Activated CD8-positive, alpha-beta memory T cell treated with anti-CD3 and anti-CD28 coated beads for 36 hours (primary cell): ENCODE measurements around the gene TACO1. TPM values are rescaled to one million over a fixed set of nuclear protein-coding genes. Genes with fewer than 3 reads are reported as not detected.

Source experiments
- CTCF ChIA-PET: fragments of 350-600 bp; sonication (Branson Sonifier 250); formaldehyde crosslinking; loops from one replicate; lab custom pipeline; 2021; ENCODE audit warnings: antibody characterized with exemption; lab: Charles Lee
- POLR2A ChIA-PET: fragments of 350-600 bp; sonication (Branson Sonifier 250); formaldehyde crosslinking; loops from one replicate; lab custom pipeline; 2021; ENCODE audit warnings: antibody characterized with exemption; lab: Charles Lee
- total RNA-seq, 2 experiments: library from RNA; stranded (reverse); gene quantifications; one replicate each; pipeline ENCODE4 v1.2.3, GENCODE V29; 2021

TACO1 gene
- total RNA-seq, 2 experiments from 2014 or later = 35.5 to 37.4 TPM

DNA sequence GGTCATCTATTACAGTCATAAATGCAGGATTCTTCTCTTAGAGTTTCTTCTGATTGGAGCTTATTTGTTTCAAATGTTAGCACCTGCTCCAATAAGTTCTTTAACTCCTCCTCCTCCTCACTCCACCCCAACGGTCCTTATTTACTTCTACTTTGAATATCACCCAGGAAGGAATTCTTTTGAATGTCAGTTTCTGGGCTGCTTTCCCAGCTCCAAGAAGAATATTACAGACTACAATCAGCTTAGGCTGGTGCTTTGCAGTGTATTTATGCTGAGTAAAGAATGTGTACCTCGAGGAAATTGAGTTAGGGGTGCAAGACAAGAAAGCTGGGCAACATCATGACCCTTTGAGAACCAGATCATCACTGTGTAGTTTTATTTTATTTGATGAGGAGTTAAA lies 52.4 kb downstream of the TACO1 start:
- POLR2A ChIA-PET = no interaction called here
- CTCF ChIA-PET = no interaction called here

DNA sequence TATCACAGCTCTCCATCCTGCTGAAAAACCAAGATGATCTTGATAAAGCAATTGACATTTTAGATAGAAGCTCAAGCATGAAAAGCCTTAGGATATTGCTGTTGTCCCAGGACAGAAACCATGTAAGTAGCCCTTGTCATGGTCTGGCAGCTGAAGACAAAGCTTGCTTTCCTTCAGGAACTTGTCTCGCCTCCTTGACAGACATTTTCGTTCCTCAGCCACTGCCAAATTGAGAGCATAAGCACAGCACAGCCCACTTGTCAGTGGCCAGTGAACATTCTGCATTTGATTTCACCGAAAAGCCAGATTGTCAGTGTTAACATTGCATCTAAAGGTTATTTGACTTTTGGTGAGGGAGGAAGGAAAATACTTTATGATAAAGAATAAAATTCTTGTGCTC lies 57.1 kb downstream of the TACO1 start:
- ChIA-PET CTCF (no interaction called here), POLR2A (no interaction called here)

Other genes with a start within 250 kb of the TACO1 start
- gene CYB561, start 154.6 kb upstream of the TACO1 start, total RNA-seq = 1 to 10 TPM; 8.6 to 9.9 TPM
- gene ACE, start 123.8 kb upstream of the TACO1 start, total RNA-seq = under 1 TPM; 0.51 to 0.80 TPM
- not detected for gene KCNH6, start 77.5 kb upstream of the TACO1 start, total RNA-seq
- gene DCAF7, start 50.4 kb upstream of the TACO1 start, total RNA-seq = 100 to 1,000 TPM; 100 to 103 TPM
- 10 to 100 TPM; 28.9 to 29.8 TPM for gene MAP3K3, start 21.5 kb downstream of the TACO1 start, total RNA-seq
- 100 to 1,000 TPM; 180 to 188 TPM for gene LIMD2, start 99.2 kb downstream of the TACO1 start, total RNA-seq
- gene STRADA, start 140.9 kb downstream of the TACO1 start, total RNA-seq = 10 to 100 TPM; 47.5 to 48.2 TPM
- gene CCDC47, start 172.7 kb downstream of the TACO1 start, total RNA-seq = 10 to 100 TPM; 98.4 to 98.9 TPM
- gene DDX42, start 173.3 kb downstream of the TACO1 start, total RNA-seq = 100 to 1,000 TPM; 102 to 113 TPM
- gene PSMC5, start 226.5 kb downstream of the TACO1 start, total RNA-seq = 100 to 1,000 TPM; 192 to 199 TPM
- gene FTSJ3, start 226.8 kb downstream of the TACO1 start, total RNA-seq = 10 to 100 TPM; 95.2 to 96.8 TPM
- 10 to 100 TPM; 95.2 to 98.4 TPM for gene SMARCD2, start 241.8 kb downstream of the TACO1 start, total RNA-seq